ENCODE data around the gene HSF5. TPM values are rescaled to one million over a fixed set of nuclear protein-coding genes. Genes with fewer than 3 reads are reported as not detected.

HSF5 gene
- total and polyA plus RNA-seq, 2 donors (not counting 3 experiments of a cell fraction or from before 2014, with no cell fraction given): 0.03 TPM; not detected in 1

DNA sequence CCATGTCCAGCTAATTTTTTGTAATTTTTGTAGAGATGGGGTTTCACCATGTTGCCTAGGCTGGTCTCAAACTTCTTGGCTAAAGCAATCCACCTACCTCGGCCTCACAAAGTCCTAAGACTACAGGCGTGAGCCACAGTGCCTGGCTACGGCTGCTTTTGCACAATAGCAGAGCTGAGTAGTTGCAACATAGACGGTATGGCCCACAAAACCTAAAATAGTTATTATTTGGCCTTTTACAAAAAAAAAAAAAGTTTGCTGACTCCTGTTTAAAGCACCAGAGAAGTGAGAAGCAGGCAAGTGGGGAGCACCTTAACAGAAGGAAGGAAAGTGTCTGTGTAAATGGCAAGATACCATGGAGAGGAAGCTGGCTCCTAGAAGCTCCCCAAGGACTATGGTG is 5.3 kb upstream of the HSF5 start:
- H3K79me2 ChIP-seq (ENCODE audit: control insufficient read depth, insufficient read depth, low read length): no peaks in the 10 kb centered on the region
- H3K27ac ChIP-seq (ENCODE audit: insufficient read depth, low read depth, low read length): no peak overlapping the region
- H3K4me3 ChIP-seq (replicated peaks in 1 of 3; ENCODE audit: insufficient read depth in 1 of 3, low read depth in 1 of 3, low read length in 3 of 3): no peak overlapping the region
- dilution Hi-C loops (cut with MboI; ENCODE audit: extremely low pct_ligation_motif_present, low sequenced_read_pairs) (no loop called here), intact Hi-C loops (cut with micrococcal nuclease) (no loop called here)
- BruUV-seq (replicated peaks): no TSS peak
- no peaks in the 10 kb centered on the region for H3K9me3 ChIP-seq (replicated peaks; ENCODE audit: control insufficient read depth, insufficient read depth, low read length)
- H4K20me1 ChIP-seq (replicated peaks; ENCODE audit: control insufficient read depth, extremely low read depth, insufficient read depth, low read length): no peaks in the 10 kb centered on the region
- TF ChIP-seq POLR2A (IDR thresholded peaks at IDR 0.05; ENCODE audit: low read depth, low read length) (no peak), POLR2AphosphoS5 (IDR thresholded peaks at IDR 0.05; ENCODE audit: insufficient read depth, low read depth, low read length) (no peak), EZH2 (IDR thresholded peaks at IDR 0.05; ENCODE audit: borderline replicate concordance, low read depth, low read length, severe bottlenecking) (no peak), GATA2 (IDR thresholded peaks at IDR 0.05; ENCODE audit: insufficient read depth, insufficient read length, low read depth, low read length) (no peak)
- TF ChIP-seq, protein P1, sequence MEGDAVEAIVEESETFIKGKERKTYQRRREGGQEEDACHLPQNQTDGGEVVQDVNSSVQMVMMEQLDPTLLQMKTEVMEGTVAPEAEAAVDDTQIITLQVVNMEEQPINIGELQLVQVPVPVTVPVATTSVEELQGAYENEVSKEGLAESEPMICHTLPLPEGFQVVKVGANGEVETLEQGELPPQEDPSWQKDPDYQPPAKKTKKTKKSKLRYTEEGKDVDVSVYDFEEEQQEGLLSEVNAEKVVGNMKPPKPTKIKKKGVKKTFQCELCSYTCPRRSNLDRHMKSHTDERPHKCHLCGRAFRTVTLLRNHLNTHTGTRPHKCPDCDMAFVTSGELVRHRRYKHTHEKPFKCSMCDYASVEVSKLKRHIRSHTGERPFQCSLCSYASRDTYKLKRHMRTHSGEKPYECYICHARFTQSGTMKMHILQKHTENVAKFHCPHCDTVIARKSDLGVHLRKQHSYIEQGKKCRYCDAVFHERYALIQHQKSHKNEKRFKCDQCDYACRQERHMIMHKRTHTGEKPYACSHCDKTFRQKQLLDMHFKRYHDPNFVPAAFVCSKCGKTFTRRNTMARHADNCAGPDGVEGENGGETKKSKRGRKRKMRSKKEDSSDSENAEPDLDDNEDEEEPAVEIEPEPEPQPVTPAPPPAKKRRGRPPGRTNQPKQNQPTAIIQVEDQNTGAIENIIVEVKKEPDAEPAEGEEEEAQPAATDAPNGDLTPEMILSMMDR (IDR thresholded peaks at IDR 0.05; ENCODE audit: extremely low read depth in 1 of 2, insufficient read depth in 1 of 2, low read depth in 1 of 2, low read length in 2 of 2): no peak
- no peaks in the 10 kb centered on the region for H3K9me1 ChIP-seq (replicated peaks; ENCODE audit: control insufficient read depth, extremely low read depth, insufficient read depth, low read length)
- no peak overlapping the region for H3K9ac ChIP-seq (replicated peaks; ENCODE audit: extremely low read depth, insufficient read depth, low read length)
- H3K27me3 ChIP-seq (ENCODE audit: control insufficient read depth in 2 of 2, insufficient read depth in 2 of 2, low read length in 2 of 2): no peaks in the 10 kb centered on the region
- H2AFZ ChIP-seq (ENCODE audit: low read depth, low read length): no peak overlapping the region
- peaks cover 26 to 39% of the 10 kb centered on the region in 2 experiments for H3K36me3 ChIP-seq (ENCODE audit: control insufficient read depth in 2 of 2, extremely low read depth in 1 of 2, insufficient read depth in 2 of 2, low read length in 2 of 2)
- POLR2A ChIA-PET: no interaction called here
- no peak overlapping the region for H3K4me2 ChIP-seq (ENCODE audit: insufficient read depth, low read length)
- FAIRE-seq (no peak), DNase-seq (ENCODE audit: low read depth, low spot score) (no peak)
- CTCF ChIA-PET: interaction anchor here (1.0 kb wide), 1 partner anchor 511 kb away, joined by 3 read pairs; no protein-coding TSS in a partner anchor
- no peaks in the 10 kb centered on the region for H3K4me1 ChIP-seq (ENCODE audit: control insufficient read depth, extremely low read depth, insufficient read depth, low read length)
